Stomach (tissue), 4 donors: Measurements from ENCODE around the gene GREM2.

Source experiments
- POLR2A ChIP-seq, 4 donors: fragments of 450-650 bp; IDR thresholded peaks; one replicate each; pipeline ENCODE4 v1.6.1; 2016; ENCODE audit warnings: antibody characterized with exemption in 4 of 4, control low read depth in 2 of 4, mild to moderate bottlenecking in 1 of 4, moderate library complexity in 1 of 4
- TF ChIP-seq, protein P1 (sequence below), 7 experiments: fragments of 450-650 bp in 4 of 7; fragments of 200-600 bp in 3 of 7; sonication (generic) in 3 of 7; IDR thresholded peaks; one replicate each; pipeline ENCODE4 v1.5.1; 2016 to 2019; ENCODE audit warnings: antibody characterized with exemption in 7 of 7, control low read depth in 2 of 7, mild to moderate bottlenecking in 1 of 7

DNA sequence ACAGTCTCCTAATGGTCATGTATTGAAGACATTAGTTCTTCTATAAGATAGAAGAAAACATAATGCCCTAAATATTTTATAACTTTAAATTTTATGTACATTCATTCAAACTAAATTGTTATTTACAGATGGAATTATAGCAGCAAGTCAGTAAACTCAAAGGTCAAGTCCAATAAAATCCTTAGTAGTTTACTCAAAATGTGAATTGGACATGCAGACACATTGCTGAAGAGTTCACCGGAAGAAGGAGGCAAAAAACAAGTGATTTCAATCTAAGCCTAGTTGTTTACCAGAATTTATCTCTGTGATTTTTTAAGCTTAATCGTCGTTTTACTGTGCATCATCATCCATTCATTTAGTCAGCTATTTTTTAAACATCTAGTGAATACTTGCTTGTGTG, 149.7 kb downstream of the GREM2 start:
- TF ChIP-seq, protein P1, sequence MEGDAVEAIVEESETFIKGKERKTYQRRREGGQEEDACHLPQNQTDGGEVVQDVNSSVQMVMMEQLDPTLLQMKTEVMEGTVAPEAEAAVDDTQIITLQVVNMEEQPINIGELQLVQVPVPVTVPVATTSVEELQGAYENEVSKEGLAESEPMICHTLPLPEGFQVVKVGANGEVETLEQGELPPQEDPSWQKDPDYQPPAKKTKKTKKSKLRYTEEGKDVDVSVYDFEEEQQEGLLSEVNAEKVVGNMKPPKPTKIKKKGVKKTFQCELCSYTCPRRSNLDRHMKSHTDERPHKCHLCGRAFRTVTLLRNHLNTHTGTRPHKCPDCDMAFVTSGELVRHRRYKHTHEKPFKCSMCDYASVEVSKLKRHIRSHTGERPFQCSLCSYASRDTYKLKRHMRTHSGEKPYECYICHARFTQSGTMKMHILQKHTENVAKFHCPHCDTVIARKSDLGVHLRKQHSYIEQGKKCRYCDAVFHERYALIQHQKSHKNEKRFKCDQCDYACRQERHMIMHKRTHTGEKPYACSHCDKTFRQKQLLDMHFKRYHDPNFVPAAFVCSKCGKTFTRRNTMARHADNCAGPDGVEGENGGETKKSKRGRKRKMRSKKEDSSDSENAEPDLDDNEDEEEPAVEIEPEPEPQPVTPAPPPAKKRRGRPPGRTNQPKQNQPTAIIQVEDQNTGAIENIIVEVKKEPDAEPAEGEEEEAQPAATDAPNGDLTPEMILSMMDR (IDR thresholded peaks at IDR 0.05) = no peak
- no peak for TF ChIP-seq POLR2A (IDR thresholded peaks at IDR 0.05)
